RWPE1 (cell line): ENCODE measurements around the gene IDH3G.
A peak's percentile ranks its signal among the peaks of the same experiment; 100 is the strongest.
"Not testable (repeated sequence)": the region's sequence is repeated elsewhere in the genome, so short reads cannot be mapped to it uniquely, and the experiment has no call there.

Source experiments
- CTCF ChIA-PET: fragments of 350-600 bp; sonication (Branson Sonifier 250); formaldehyde crosslinking; extraction: SDS; loops from one replicate; lab custom pipeline; 2021; lab: Yijun Ruan, JAX
- POLR2A ChIA-PET: fragments of 400-600 bp; formaldehyde crosslinking; extraction: SDS; loops from one replicate; lab custom pipeline; 2020; ENCODE audit warnings: antibody characterized with exemption; ENCODE audit not compliant: low non-redundant PET; lab: Yijun Ruan, JAX
- DNase-seq: peaks from one replicate; pipeline ENCODE4 v3.0.0; 2012; ENCODE audit warnings: low spot score
- H3K27ac ChIP-seq: fragments of 450-650 bp; 2 replicates; pipeline ENCODE4 v1.5.1; 2017
- TF ChIP-seq, protein P1 (sequence below): fragments of 450-650 bp; conservative IDR thresholded peaks from 2 replicates; pipeline ENCODE4 v1.5.1; 2017; ENCODE audit warnings: low read depth, mild to moderate bottlenecking

IDH3G gene

DNA sequence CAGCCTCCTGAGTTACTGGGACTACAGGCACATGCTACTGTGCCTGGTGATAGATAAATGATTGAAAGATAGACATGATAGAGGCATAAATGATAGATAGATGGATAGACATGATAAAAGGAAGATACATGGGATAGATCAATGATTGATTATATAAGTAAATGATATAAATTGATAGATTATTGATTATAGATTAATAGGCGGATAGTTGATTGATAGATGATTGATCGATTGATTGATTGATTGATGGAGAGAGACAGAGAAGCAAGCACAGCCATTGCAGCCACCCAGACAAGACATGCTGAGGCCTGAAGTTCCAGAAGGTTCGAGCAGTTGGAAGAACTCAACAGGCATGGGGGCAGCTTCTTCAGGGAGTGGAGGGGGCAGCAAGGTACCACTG, 47.8 kb downstream of the IDH3G start:
- no peak overlapping the region for H3K27ac ChIP-seq
- no peak for DNase-seq
- ChIA-PET POLR2A (no interaction called here), CTCF (no interaction called here)
- TF ChIP-seq, protein P1, sequence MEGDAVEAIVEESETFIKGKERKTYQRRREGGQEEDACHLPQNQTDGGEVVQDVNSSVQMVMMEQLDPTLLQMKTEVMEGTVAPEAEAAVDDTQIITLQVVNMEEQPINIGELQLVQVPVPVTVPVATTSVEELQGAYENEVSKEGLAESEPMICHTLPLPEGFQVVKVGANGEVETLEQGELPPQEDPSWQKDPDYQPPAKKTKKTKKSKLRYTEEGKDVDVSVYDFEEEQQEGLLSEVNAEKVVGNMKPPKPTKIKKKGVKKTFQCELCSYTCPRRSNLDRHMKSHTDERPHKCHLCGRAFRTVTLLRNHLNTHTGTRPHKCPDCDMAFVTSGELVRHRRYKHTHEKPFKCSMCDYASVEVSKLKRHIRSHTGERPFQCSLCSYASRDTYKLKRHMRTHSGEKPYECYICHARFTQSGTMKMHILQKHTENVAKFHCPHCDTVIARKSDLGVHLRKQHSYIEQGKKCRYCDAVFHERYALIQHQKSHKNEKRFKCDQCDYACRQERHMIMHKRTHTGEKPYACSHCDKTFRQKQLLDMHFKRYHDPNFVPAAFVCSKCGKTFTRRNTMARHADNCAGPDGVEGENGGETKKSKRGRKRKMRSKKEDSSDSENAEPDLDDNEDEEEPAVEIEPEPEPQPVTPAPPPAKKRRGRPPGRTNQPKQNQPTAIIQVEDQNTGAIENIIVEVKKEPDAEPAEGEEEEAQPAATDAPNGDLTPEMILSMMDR: no peak

DNA sequence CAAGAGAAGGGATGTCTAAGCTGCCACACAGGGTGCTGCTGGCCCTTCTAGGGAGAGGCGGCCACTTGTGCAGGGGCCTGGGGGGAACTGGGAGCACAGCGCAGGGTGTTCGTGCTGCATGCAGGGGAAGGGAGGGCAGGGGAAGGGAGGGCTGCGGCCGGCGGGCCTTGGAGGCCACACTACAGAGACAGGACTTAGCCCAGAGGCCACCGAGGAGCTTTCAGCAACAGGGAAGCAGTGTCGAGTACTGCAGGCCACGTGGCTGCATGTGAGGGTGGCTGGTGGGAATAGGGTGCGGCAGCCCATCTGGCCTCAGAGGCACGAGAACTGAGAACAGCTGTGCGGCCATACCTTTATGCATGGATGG, 49.1 kb downstream of the IDH3G start:
- POLR2A ChIA-PET, CTCF ChIA-PET, H3K27ac ChIP-seq, DNase-seq: not testable (repeated sequence)

DNA sequence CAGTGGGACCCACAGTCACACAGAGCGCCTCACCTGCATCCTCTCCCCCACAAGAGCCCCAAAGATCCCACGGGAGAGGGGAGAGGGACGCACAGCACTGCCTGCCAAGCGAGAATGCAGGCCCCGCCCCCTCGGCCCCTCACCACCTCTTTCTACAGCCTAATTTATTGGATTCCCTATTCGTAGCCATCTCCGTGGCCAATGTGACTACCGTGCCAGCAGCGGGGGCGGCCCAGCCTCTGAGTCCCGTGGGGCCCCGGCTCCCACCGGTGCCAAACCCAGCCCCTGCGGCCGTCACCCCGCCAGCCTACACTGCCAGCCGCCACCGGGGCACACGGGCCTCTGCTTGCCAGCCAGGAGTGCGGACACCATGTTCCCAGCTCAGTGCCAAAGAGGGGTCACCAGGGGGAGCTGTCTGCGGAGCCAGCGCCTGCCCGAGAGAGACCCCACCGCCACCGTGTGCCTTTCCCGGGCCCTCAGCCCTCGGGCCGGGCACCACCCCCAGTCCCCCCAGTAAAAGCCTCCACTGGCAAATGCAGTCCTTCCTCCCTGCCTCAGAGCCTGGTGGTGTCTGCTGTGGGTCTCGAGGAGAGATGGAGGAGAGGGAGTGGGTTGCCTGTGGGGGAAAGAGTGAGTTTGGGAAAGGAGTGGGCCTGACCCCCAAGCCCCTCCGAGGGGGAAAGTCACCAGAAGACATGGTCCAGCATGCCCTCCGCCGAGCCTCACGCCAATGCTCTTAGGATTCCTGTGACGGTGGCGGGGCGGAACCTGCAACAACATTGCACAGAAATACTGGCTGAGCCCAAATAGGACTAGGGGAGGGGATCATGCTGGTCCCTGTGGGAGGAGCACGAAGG, 49.7 kb downstream of the IDH3G start:
- CTCF ChIA-PET: no interaction called here
- POLR2A ChIA-PET: no interaction called here
- TF ChIP-seq, protein P1: no peak
- DNase-seq: no peak
- peak overlapping the region; percentile 82 for H3K27ac ChIP-seq

DNA sequence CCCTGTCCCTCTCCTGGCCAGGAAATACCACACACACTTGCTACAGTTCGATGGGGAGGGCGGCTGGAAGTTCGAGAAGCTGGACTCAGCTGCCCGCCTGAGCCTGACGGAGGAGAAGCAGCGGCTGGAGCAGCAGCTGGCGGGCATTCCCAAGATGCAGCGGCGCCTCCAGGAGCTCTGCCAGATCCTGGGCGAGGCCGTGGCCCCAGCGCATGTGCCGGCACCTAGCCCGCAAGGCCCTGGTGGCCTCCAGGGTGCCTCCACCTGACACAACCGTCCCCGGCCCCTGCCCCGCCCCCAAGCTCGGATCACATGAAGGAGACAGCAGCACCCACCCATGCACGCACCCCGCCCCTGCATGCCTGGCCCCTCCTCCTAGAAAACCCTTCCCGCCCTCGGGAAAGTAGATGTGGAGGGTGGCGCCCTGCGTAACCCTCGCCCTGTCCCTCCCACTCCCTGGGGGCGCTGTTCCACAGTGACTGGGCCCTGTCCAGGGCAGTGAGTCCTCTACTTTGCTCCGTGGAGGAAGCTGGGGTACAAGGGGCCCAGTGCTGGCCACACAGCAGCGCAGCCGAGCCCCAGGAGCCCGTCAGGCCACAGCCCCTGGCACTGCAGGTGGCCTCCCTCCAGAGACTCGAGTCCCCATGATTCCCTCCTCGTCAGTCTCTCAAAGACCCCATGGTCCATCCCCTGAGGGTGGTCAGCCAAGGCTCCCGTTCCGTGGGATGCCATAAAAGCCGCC, 50.5 kb downstream of the IDH3G start:
- DNase-seq, CTCF ChIA-PET, POLR2A ChIA-PET: not testable (repeated sequence)
- TF ChIP-seq, protein P1: peak; percentile 27
- H3K27ac ChIP-seq: peak overlapping the region; percentile 82

DNA sequence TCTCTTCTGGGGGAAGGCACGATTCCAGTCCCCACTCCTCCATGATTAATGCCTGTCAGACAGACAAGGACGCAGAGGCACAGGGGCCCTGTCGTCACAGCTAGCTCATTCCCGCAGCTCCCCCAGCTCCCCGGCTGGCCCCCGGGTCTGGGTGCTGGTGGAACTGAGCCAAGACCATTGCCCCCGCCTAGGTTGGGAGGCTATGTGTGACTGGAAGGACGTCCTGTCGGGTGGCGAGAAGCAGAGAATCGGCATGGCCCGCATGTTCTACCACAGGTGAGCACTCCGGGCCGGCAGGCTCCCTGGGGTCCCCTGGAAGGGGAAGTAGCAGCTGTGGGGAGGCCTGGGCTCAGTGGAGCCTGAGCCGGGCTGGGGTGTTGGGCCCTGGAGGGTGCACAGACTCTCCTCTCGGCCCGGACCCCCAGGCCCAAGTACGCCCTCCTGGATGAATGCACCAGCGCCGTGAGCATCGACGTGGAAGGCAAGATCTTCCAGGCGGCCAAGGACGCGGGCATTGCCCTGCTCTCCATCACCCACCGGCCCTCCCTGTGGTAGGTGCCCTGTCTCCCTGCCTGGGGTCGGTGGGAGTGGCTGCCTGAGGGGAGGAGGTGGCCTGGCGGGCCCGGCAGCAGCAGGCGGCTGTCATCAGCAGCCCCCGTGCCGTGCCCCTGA, 51.2 kb downstream of the IDH3G start:
- CTCF ChIA-PET, POLR2A ChIA-PET, DNase-seq: not testable (repeated sequence)
- peak overlapping the region; percentile 82 for H3K27ac ChIP-seq

DNA sequence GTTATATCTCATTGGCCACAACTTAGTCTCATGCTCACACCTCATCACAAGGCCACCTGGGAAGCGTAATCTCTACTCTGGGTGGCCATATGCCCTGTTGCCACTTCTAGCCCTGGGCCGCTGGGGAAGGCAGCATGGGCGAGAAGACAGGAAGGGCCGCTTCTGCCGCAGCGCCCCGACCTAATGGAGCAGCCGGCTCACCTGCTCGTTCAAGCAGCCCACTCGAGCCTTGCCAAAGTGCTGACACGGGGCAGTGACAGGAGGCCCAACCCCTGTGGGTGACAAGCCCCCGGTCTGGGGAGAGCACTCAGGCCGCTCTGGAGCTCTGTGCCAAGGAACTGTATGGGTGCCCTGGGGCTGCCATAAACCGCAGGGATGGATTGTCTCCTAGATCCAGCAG, 52.1 kb downstream of the IDH3G start:
- DNase-seq, CTCF ChIA-PET, POLR2A ChIA-PET, H3K27ac ChIP-seq: not testable (repeated sequence)

DNA sequence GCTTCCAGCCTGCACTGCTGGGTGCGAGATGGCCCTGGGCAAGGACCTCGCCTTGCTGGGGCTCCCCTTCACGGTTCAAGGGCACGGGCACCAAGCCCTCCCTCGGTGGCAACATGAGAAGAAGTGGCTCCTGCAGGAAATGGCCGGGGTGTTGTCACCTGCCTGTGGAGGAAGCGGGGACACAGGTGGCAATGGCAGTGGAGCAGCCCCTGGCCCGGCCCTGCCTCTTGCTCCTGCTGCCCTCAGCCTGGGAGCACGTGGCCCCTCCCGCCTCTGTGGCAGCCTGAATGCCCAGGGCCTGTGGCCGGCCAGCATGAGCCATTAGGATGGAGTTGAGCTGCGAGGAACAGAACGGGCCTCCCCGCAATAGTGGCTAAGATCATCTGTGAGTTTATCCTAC, 52.7 kb downstream of the IDH3G start:
- no peak overlapping the region for H3K27ac ChIP-seq
- POLR2A ChIA-PET: no interaction called here

More for the DNA sequence above, 52.7 kb downstream of the IDH3G start:
- DNase-seq: no peak
- CTCF ChIA-PET: no interaction called here
- TF ChIP-seq, protein P1: no peak
